ENCODE results near the gene DSCAML1. TPM values are rescaled to one million over a fixed set of nuclear protein-coding genes. Genes with fewer than 3 reads are reported as not detected.

The DSCAML1 gene
- total RNA-seq, 1 donor from 2014 or later, result 4.0 TPM

GRCh38 chr11:117444711-117445658 lies 352.0 kb downstream of the DSCAML1 start:
- TF ChIP-seq CTCF (conservative IDR thresholded peaks at IDR 0.05; ENCODE audit: low read depth, low read length), result no peak
- H3K4me3 ChIP-seq (ENCODE audit: low read depth, low read length), result no peak overlapping the region
- no peak for DNase-seq (ENCODE audit: low read depth)

- DNase-seq (ENCODE audit: low read depth), result no peak
- no peak for TF ChIP-seq CTCF (conservative IDR thresholded peaks at IDR 0.05; ENCODE audit: low read depth, low read length)
- no peak overlapping the region for H3K4me3 ChIP-seq (ENCODE audit: low read depth, low read length)
Observed at GRCh38 chr11:117444256-117444655, 352.8 kb downstream of the DSCAML1 start.

- H3K4me3 ChIP-seq (ENCODE audit: low read depth, low read length), result no peak overlapping the region
- no peak for DNase-seq (ENCODE audit: low read depth)
- TF ChIP-seq CTCF (conservative IDR thresholded peaks at IDR 0.05; ENCODE audit: low read depth, low read length), result peak; percentile 66
Observed at GRCh38 chr11:117443266-117444186, 353.5 kb downstream of the DSCAML1 start.

- H3K4me3 ChIP-seq (ENCODE audit: low read depth, low read length), result no peak overlapping the region
- DNase-seq (ENCODE audit: low read depth), result no peak
- TF ChIP-seq CTCF (conservative IDR thresholded peaks at IDR 0.05; ENCODE audit: low read depth, low read length), result no peak
Observed at GRCh38 chr11:117442869-117443239, 354.2 kb downstream of the DSCAML1 start.

GRCh38 chr11:117442049-117442868 lies 354.8 kb downstream of the DSCAML1 start:
- DNase-seq (ENCODE audit: low read depth), result no peak
- no peak overlapping the region for H3K4me3 ChIP-seq (ENCODE audit: low read depth, low read length)
- no peak for TF ChIP-seq CTCF (conservative IDR thresholded peaks at IDR 0.05; ENCODE audit: low read depth, low read length)
